H1 (cell line): ENCODE results near the gene CIITA. TPM values are rescaled to one million over a fixed set of nuclear protein-coding genes. Genes with fewer than 3 reads are reported as not detected.

Experiments used
- CTCF ChIA-PET: fragments of 300-600 bp; sonication (Branson Sonifier 250); formaldehyde crosslinking; loops from one replicate; lab custom pipeline; 2021; ENCODE audit not compliant: partially characterized antibody; lab: Charles Lee
- POLR2A ChIA-PET: fragments of 300-600 bp; sonication (Branson Sonifier 250); formaldehyde crosslinking; loops from one replicate; lab custom pipeline; 2021; ENCODE audit warnings: inconsistent platforms; ENCODE audit not compliant: partially characterized antibody; lab: Charles Lee
- DNase-seq, 2 experiments: peaks; one replicate each; pipeline versions ENCODE4 v3.0.0 to v3.0.0-alpha.2; 2010 to 2022; ENCODE audit warnings: low spot score in 2 of 2, low read depth in 1 of 2, mixed read lengths in 1 of 2
- FAIRE-seq: peaks from 2 replicates; lab custom pipeline; 2011; peaks lifted over from hg19 to GRCh38; lab: Jason Lieb, UNC
- H2AFZ ChIP-seq: 2 replicates; pipeline ENCODE4 v1.8.1; 2012; ENCODE audit warnings: low read length, inconsistent platforms
- H2AK5ac ChIP-seq: 2 replicates; pipeline ENCODE4 v1.6.1; 2013; ENCODE audit warnings: low read depth, low read length
- H2BK120ac ChIP-seq: replicated peaks from 2 replicates; pipeline ENCODE3; 2013; ENCODE audit warnings: low read depth, low read length, inconsistent platforms
- H2BK12ac ChIP-seq: 2 replicates; pipeline ENCODE4 v1.6.1; 2013; ENCODE audit warnings: low read depth, low read length
- H2BK15ac ChIP-seq: 2 replicates; pipeline ENCODE4 v1.6.1; 2013; ENCODE audit warnings: low read length
- H2BK20ac ChIP-seq: 2 replicates; pipeline ENCODE4 v1.6.1; 2013; ENCODE audit warnings: low read length
- H2BK5ac ChIP-seq: 2 replicates; pipeline ENCODE4 v1.6.1; 2013; ENCODE audit warnings: low read depth, low read length
- H3K14ac ChIP-seq: 2 replicates; pipeline ENCODE4 v1.6.1; 2013; ENCODE audit warnings: inconsistent platforms; ENCODE audit not compliant: insufficient read length
- H3K18ac ChIP-seq: 2 replicates; pipeline ENCODE4 v1.6.1; 2013; ENCODE audit warnings: low read length; ENCODE audit errors: extremely low read depth
- H3K23ac ChIP-seq: 2 replicates; pipeline ENCODE4 v1.6.1; 2013; ENCODE audit warnings: inconsistent platforms; ENCODE audit not compliant: insufficient read length
- H3K23me2 ChIP-seq: 2 replicates; pipeline ENCODE4 v1.6.1; 2013; ENCODE audit warnings: low read depth, low read length
- H3K27ac ChIP-seq: 2 replicates; pipeline ENCODE4 v1.6.1; 2011; ENCODE audit warnings: low read depth, low read length, inconsistent platforms
- H3K27me3 ChIP-seq, 4 experiments: replicated peaks in 1 of 4; 1 replicate in 1 of 4; 2 replicates in 3 of 4; pipeline versions ENCODE4 v1.6.1 to v1.8.1; 2011 to 2013; ENCODE audit warnings: low read length in 3 of 4, mild to moderate bottlenecking in 3 of 4, inconsistent platforms in 2 of 4, mixed read lengths in 2 of 4, moderate library complexity in 1 of 4; ENCODE audit not compliant: control insufficient read depth in 3 of 4, insufficient read depth in 3 of 4; ENCODE audit errors: extremely low read depth in 1 of 4
- H3K36me3 ChIP-seq, 4 experiments: 2 replicates each; pipeline versions ENCODE4 v1.6.1 to v1.8.1; 2011 to 2013; ENCODE audit warnings: mild to moderate bottlenecking in 4 of 4, low read length in 3 of 4, moderate library complexity in 2 of 4, control low read depth in 1 of 4, inconsistent platforms in 1 of 4; ENCODE audit not compliant: insufficient read depth in 4 of 4, control insufficient read depth in 2 of 4
- H3K4ac ChIP-seq: replicated peaks from 2 replicates; pipeline ENCODE3; 2013; ENCODE audit warnings: low read length, low read depth, mixed read lengths, inconsistent platforms; ENCODE audit not compliant: insufficient read length
- H3K4me1 ChIP-seq, 4 experiments: replicated peaks in 1 of 4; 1 replicate in 1 of 4; 2 replicates in 3 of 4; pipeline versions ENCODE4 v1.6.1 to v1.8.1; 2011 to 2013; ENCODE audit warnings: low read length in 3 of 4, inconsistent platforms in 2 of 4, mixed read lengths in 1 of 4; ENCODE audit not compliant: insufficient read depth in 4 of 4, control insufficient read depth in 3 of 4
- H3K4me2 ChIP-seq, 2 experiments: 2 replicates each; pipeline versions ENCODE4 v1.6.1 to v1.8.1; 2011 to 2013; ENCODE audit warnings: low read depth in 2 of 2, low read length in 2 of 2, control low read depth in 1 of 2, inconsistent platforms in 1 of 2, mild to moderate bottlenecking in 1 of 2; ENCODE audit not compliant: insufficient read depth in 1 of 2
- H3K4me3 ChIP-seq, 4 experiments: fragments of 200-600, 300-600 bp in 1 of 4; sonication (generic), shearing (Covaris generic), sonication (Bioruptor Twin) in 1 of 4; 2 replicates each; pipeline versions ENCODE4 v1.5.1 to v1.8.1; 2011 to 2016; ENCODE audit warnings: low read length in 4 of 4, low read depth in 3 of 4, control low read depth in 2 of 4, inconsistent platforms in 2 of 4, mild to moderate bottlenecking in 2 of 4, mixed read lengths in 1 of 4, moderate library complexity in 1 of 4; ENCODE audit not compliant: insufficient read depth in 2 of 4; ENCODE audit errors: extremely low read depth in 1 of 4
- H3K56ac ChIP-seq: replicated peaks from 2 replicates; pipeline ENCODE3; 2013; ENCODE audit warnings: low read depth, mild to moderate bottlenecking, mixed read lengths, low read length, inconsistent platforms; ENCODE audit not compliant: insufficient read length
- H3K79me1 ChIP-seq: 2 replicates; pipeline ENCODE4 v1.6.1; 2013; ENCODE audit warnings: low read depth, low read length, control low read depth
- H3K79me2 ChIP-seq, 2 experiments: 2 replicates each; pipeline versions ENCODE4 v1.6.1 to v1.8.1; 2012 to 2013; ENCODE audit warnings: low read length in 2 of 2, mild to moderate bottlenecking in 2 of 2, inconsistent platforms in 1 of 2; ENCODE audit not compliant: insufficient read depth in 2 of 2, control insufficient read depth in 1 of 2
- H3K9ac ChIP-seq, 4 experiments: replicated peaks in 1 of 4; 1 replicate in 1 of 4; 2 replicates in 3 of 4; pipeline versions ENCODE4 v1.6.1 to v1.8.1; 2011 to 2013; ENCODE audit warnings: low read depth in 3 of 4, low read length in 3 of 4, control low read depth in 2 of 4, mild to moderate bottlenecking in 2 of 4, moderate library complexity in 2 of 4, inconsistent platforms in 1 of 4; ENCODE audit errors: extremely low read depth in 1 of 4
- H3K9me3 ChIP-seq, 2 experiments: 2 replicates each; pipeline versions ENCODE4 v1.6.1 to v1.8.1; 2012 to 2013; ENCODE audit warnings: mild to moderate bottlenecking in 2 of 2, moderate library complexity in 2 of 2, control low read depth in 1 of 2, inconsistent platforms in 1 of 2, low read depth in 1 of 2, low read length in 1 of 2, mixed read lengths in 1 of 2; ENCODE audit not compliant: insufficient read depth in 2 of 2
- H4K20me1 ChIP-seq, 2 experiments: replicated peaks in 1 of 2; 2 replicates each; pipeline versions ENCODE3 to v1.8.1; 2011 to 2013; ENCODE audit warnings: inconsistent platforms in 2 of 2, low read length in 2 of 2, mild to moderate bottlenecking in 1 of 2; ENCODE audit not compliant: insufficient read depth in 2 of 2, control insufficient read depth in 1 of 2
- H4K5ac ChIP-seq: 2 replicates; pipeline ENCODE4 v1.6.1; 2013; ENCODE audit warnings: low read length, low read depth, mixed read lengths, inconsistent platforms; ENCODE audit not compliant: insufficient read length
- H4K8ac ChIP-seq: 2 replicates; pipeline ENCODE4 v1.8.0; 2013; ENCODE audit warnings: mild to moderate bottlenecking, moderate library complexity, low read length, inconsistent platforms; ENCODE audit not compliant: insufficient read depth; ENCODE audit errors: extremely low read depth
- H4K91ac ChIP-seq: replicated peaks from 2 replicates; pipeline ENCODE3; 2013; ENCODE audit warnings: low read length, mixed read lengths, inconsistent platforms; ENCODE audit not compliant: insufficient read length
- CBX5 ChIP-seq: fragments of 300-800, 300-1000 bp; sonication (generic); IDR thresholded peaks from 2 replicates; pipeline ENCODE4 v1.7.1; 2016; ENCODE audit warnings: antibody characterized with exemption, low read length, low read depth
- CBX8 ChIP-seq: fragments of 300-800, 300-1000 bp; sonication (generic); IDR thresholded peaks from 2 replicates; pipeline ENCODE4 v1.7.1; 2016; ENCODE audit warnings: low read depth, low read length, borderline replicate concordance
- HDAC2 ChIP-seq, 2 experiments: fragments of 300-600 bp in 1 of 2; sonication (generic) in 1 of 2; IDR thresholded peaks; 2 replicates each; pipeline ENCODE4 v1.6.1; 2011 to 2012; ENCODE audit warnings: low read depth in 2 of 2, low read length in 2 of 2, mild to moderate bottlenecking in 2 of 2, moderate library complexity in 2 of 2, borderline replicate concordance in 1 of 2, inconsistent platforms in 1 of 2
- RFX5 ChIP-seq: IDR thresholded peaks from 2 replicates; pipeline ENCODE4 v1.6.1; 2011; ENCODE audit warnings: low read depth, low read length, improper control_type of control experiment, borderline replicate concordance
- RNF2 ChIP-seq: fragments of 200-900, 300-1000 bp; sonication (generic); IDR thresholded peaks from 2 replicates; pipeline ENCODE4 v1.7.1; 2016; ENCODE audit warnings: borderline replicate concordance, low read depth, mild to moderate bottlenecking, antibody characterized with exemption, low read length; ENCODE audit not compliant: poor library complexity, severe bottlenecking; ENCODE audit errors: missing control alignments
- SP4 ChIP-seq: IDR thresholded peaks from 2 replicates; pipeline ENCODE4 v1.6.1; 2012; ENCODE audit warnings: low read length, inconsistent platforms
- TBP ChIP-seq: IDR thresholded peaks from 2 replicates; pipeline ENCODE4 v1.6.1; 2011; ENCODE audit warnings: low read depth, low read length, improper control_type of control experiment
- WGBS, 2 experiments: shearing (Covaris generic) in 1 of 2; methylation state at CpG; one replicate each; pipeline versions ENCODE4 v1.1.6 to v1.1.7; 2013 to 2015; ENCODE audit warnings: low lambda C conversion rate in 2 of 2, mixed read lengths in 2 of 2, inconsistent platforms in 1 of 2, low coverage in 1 of 2, missing lambda C conversion rate in 1 of 2; ENCODE audit not compliant: insufficient replicate concordance in 2 of 2, insufficient coverage in 1 of 2, insufficient read length in 1 of 2; ENCODE audit errors: extremely low coverage in 1 of 2, missing lambda C conversion rate in 1 of 2; 5-methylcytosine and 5-hydroxymethylcytosine counted together
- polyA plus RNA-seq, 7 experiments: library from polyadenylated mRNA; depleted of rRNA in 3 of 7; stranded (reverse) in 5 of 7; unstranded in 2 of 7; fragments of >200 nt in 5 of 7; fragments of 200-250 nt in 2 of 7; gene quantifications; 1 replicate in 5 of 7; 2 replicates in 1 of 7; 4 replicates in 1 of 7; pipeline versions ENCODE4 v1.2.1 to v1.2.3, GENCODE V29; 2011 to 2013; ENCODE audit warnings: missing spikeins in 2 of 7, mixed read lengths in 2 of 7
- total RNA-seq: library from RNA; stranded (reverse); fragmentation: NEBNext Ultra II Directional; extraction: Animal tissue kit (Norgen Biotek cat#: 25700); gene quantifications from 2 replicates; pipeline ENCODE4 v1.2.1, GENCODE V29; 2021

Gene CIITA
- total and polyA plus RNA-seq, 2 of the 8 experiments (the other 6 are each of a cell fraction or from before 2014, with no cell fraction given), result 0.07 to 0.17 TPM

DNA sequence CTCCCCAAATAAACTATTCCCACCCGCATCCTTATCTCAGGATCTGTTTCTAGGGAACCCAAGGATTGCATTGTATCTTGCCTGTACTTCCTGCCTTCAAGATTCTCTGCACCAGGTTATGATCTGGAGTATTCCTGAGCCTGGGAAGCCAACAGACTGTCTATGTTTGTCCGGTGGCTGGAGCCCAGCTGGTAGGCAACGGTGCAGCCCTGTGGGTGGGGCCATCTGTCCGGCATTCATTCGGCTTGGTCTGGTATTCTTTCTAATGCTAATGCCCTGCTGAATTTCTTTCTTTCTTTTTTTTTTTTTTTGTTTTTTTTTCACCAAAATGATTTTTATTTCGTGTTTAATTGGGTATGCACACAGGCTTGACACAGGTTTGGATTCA, 37.7 kb upstream of the CIITA start:
- Histone ChIP-seq H2BK12ac (no peak overlapping the region), H3K23me2 (no peaks in the 10 kb centered on the region), H3K27me3 (no peaks in the 10 kb centered on the region), H2BK120ac (no peak overlapping the region), H3K36me3 (no peaks in the 10 kb centered on the region), H3K4me1 (0 out of 7 replicates have a peak, but pooled peaks cover 0 to 2% (median under 1%) of the 10 kb centered on the region in 4 experiments), H3K23ac (no peak overlapping the region), H3K4ac (no peak overlapping the region), H2AK5ac (no peak overlapping the region), H3K4me3 (no peak overlapping the region), H3K9me3 (no peaks in the 10 kb centered on the region), H3K14ac (no peak overlapping the region), H2BK15ac (no peak overlapping the region), H4K5ac (no peak overlapping the region), H3K27ac (no peak overlapping the region), H4K20me1 (no peaks in the 10 kb centered on the region), H4K8ac (no peak overlapping the region), H3K79me2 (no peaks in the 10 kb centered on the region), H4K91ac (no peak overlapping the region), H3K79me1 (no peaks in the 10 kb centered on the region), H2BK5ac (no peak overlapping the region), H3K9ac (no peak overlapping the region), H3K4me2 (no peak overlapping the region), H3K56ac (no peak overlapping the region), H2AFZ (no peak overlapping the region), H2BK20ac (no peak overlapping the region), H3K18ac (no peak overlapping the region)
- TF ChIP-seq HDAC2 (IDR thresholded peaks at IDR 0.05; ENCODE audit: borderline replicate concordance in 1 of 2, low read depth in 2 of 2, low read length in 2 of 2) (no peak), CBX8 (no peak), TBP (no peak), SP4 (no peak), RNF2 (no peak), CBX5 (no peak), RFX5 (no peak)
- FAIRE-seq, result no peak
- no peak for DNase-seq
- ChIA-PET CTCF (interaction anchor here (0.6 kb wide), 1 partner anchor 99 kb away, joined by 3 read pairs; no protein-coding TSS in a partner anchor), POLR2A (no interaction called here)
- WGBS, 2 experiments, result 88% methylated on average over 5 of the region's 6 CpGs; no CpG with 5 or more reads in 1 of the 2 experiments
